PC-9 (cell line): ENCODE data around the gene TIGD2.

Experiments
- EZH2 ChIP-seq: fragments of 200-600 bp; sonication (generic); IDR thresholded peaks from 2 replicates; pipeline ENCODE4 v1.8.0; 2017; ENCODE audit warnings: antibody characterized with exemption, low read depth
- TF ChIP-seq, protein P1 (sequence below): fragments of 200-600 bp; sonication (generic); conservative IDR thresholded peaks from 2 replicates; pipeline ENCODE4 v1.6.1; 2017; ENCODE audit warnings: mixed run types, antibody characterized with exemption, mild to moderate bottlenecking, moderate library complexity

DNA sequence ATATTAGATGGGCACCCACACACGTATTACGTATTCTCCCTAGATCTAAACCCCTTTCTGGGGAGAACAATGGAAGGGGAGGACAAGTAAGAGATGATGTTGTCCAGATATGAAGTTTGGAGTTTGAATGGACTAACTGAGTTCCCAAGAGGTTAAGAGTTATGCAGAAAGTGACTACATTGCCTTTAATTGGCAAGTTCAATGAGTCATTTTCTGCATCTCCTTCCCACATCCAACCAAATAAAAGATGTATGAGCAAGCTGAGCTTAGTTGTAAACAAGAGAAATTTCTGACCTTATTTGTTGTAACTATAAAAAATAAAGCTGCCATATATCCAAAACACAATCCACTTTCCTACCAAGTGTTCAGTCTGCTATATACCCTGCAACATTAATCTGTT lies 50.5 kb downstream of the TIGD2 start:
- TF ChIP-seq, protein P1, sequence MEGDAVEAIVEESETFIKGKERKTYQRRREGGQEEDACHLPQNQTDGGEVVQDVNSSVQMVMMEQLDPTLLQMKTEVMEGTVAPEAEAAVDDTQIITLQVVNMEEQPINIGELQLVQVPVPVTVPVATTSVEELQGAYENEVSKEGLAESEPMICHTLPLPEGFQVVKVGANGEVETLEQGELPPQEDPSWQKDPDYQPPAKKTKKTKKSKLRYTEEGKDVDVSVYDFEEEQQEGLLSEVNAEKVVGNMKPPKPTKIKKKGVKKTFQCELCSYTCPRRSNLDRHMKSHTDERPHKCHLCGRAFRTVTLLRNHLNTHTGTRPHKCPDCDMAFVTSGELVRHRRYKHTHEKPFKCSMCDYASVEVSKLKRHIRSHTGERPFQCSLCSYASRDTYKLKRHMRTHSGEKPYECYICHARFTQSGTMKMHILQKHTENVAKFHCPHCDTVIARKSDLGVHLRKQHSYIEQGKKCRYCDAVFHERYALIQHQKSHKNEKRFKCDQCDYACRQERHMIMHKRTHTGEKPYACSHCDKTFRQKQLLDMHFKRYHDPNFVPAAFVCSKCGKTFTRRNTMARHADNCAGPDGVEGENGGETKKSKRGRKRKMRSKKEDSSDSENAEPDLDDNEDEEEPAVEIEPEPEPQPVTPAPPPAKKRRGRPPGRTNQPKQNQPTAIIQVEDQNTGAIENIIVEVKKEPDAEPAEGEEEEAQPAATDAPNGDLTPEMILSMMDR = no peak
- no peak for TF ChIP-seq EZH2
